ENCODE measurements around the gene SPRY4.
"Not testable (repeated sequence)": the region's sequence is repeated elsewhere in the genome, so short reads cannot be mapped to it uniquely, and the experiment has no call there.

The SPRY4 gene

GRCh38 chr5:142346706-142347105 lies 21.9 kb upstream of the SPRY4 start:
- TF ChIP-seq GABPA (IDR thresholded peaks at IDR 0.05; ENCODE audit: low read depth) (no peak), CTCF (IDR thresholded peaks at IDR 0.05; ENCODE audit: insufficient read depth, low read length) (no peak), POLR2AphosphoS5 (IDR thresholded peaks at IDR 0.05; ENCODE audit: low read depth) (no peak), SPI1 (IDR thresholded peaks at IDR 0.05; ENCODE audit: borderline replicate concordance, low read depth) (no peak), REST (IDR thresholded peaks at IDR 0.05; ENCODE audit: insufficient replicate concordance, low read depth) (no peak)

GRCh38 chr5:142344915-142345314 lies 20.1 kb upstream of the SPRY4 start:
- H3K4me3 ChIP-seq (replicated peaks; ENCODE audit: insufficient read depth, low read length); H3K27me3 ChIP-seq (ENCODE audit: insufficient read depth, poor library complexity, severe bottlenecking); DNase-seq (ENCODE audit: low read depth in 1 of 2, low spot score in 1 of 2); H3K27ac ChIP-seq (replicated peaks): not testable (repeated sequence)

More at GRCh38 chr5:142346706-142347105, 21.9 kb upstream of the SPRY4 start:
- DNase-seq (ENCODE audit: low read depth in 1 of 2, low spot score in 1 of 2): no peak
- Histone ChIP-seq H3K27ac (replicated peaks) (no peak overlapping the region), H3K27me3 (ENCODE audit: insufficient read depth, poor library complexity, severe bottlenecking) (no peaks in the 10 kb centered on the region), H3K4me3 (replicated peaks; ENCODE audit: insufficient read depth, low read length) (no peak overlapping the region)

GRCh38 chr5:142343531-142343930 lies 18.7 kb upstream of the SPRY4 start:
- Histone ChIP-seq H3K27me3 (ENCODE audit: insufficient read depth, poor library complexity, severe bottlenecking) (no peaks in the 10 kb centered on the region), H3K27ac (replicated peaks) (no peak overlapping the region), H3K4me3 (replicated peaks; ENCODE audit: insufficient read depth, low read length) (no peak overlapping the region)
- TF ChIP-seq REST (IDR thresholded peaks at IDR 0.05; ENCODE audit: insufficient replicate concordance, low read depth) (no peak), GABPA (IDR thresholded peaks at IDR 0.05; ENCODE audit: low read depth) (no peak), CTCF (IDR thresholded peaks at IDR 0.05; ENCODE audit: insufficient read depth, low read length) (no peak), SPI1 (IDR thresholded peaks at IDR 0.05; ENCODE audit: borderline replicate concordance, low read depth) (no peak), POLR2AphosphoS5 (IDR thresholded peaks at IDR 0.05; ENCODE audit: low read depth) (no peak)
- no peak for DNase-seq (ENCODE audit: low read depth in 1 of 2, low spot score in 1 of 2)

GRCh38 chr5:142342128-142342981 lies 17.5 kb upstream of the SPRY4 start:
- Histone ChIP-seq H3K27ac (replicated peaks) (no peak overlapping the region), H3K4me3 (replicated peaks; ENCODE audit: insufficient read depth, low read length) (no peak overlapping the region), H3K27me3 (ENCODE audit: insufficient read depth, poor library complexity, severe bottlenecking) (no peaks in the 10 kb centered on the region)
- no peak for DNase-seq (ENCODE audit: low read depth in 1 of 2, low spot score in 1 of 2)
- TF ChIP-seq POLR2AphosphoS5 (IDR thresholded peaks at IDR 0.05; ENCODE audit: low read depth) (no peak), GABPA (IDR thresholded peaks at IDR 0.05; ENCODE audit: low read depth) (no peak), CTCF (IDR thresholded peaks at IDR 0.05; ENCODE audit: insufficient read depth, low read length) (no peak), REST (IDR thresholded peaks at IDR 0.05; ENCODE audit: insufficient replicate concordance, low read depth) (no peak), SPI1 (IDR thresholded peaks at IDR 0.05; ENCODE audit: borderline replicate concordance, low read depth) (no peak)
